Endothelial cell of umbilical vein (primary cell): ENCODE measurements around the gene OAS2. TPM values are rescaled to one million over a fixed set of nuclear protein-coding genes. Genes with fewer than 3 reads are reported as not detected.

ENCODE experiments used
- BruUV-seq: library from RNA; stranded (reverse); fragments of 400-500 nt; replicated peaks from 2 replicates; lab custom pipeline; 2021; lab: Mats Ljungman, UMichigan
- CTCF ChIA-PET: fragments of 300-600, 350-600 bp; sonication (Branson Sonifier 250); formaldehyde crosslinking; loops from one replicate; lab custom pipeline; 2021; ENCODE audit warnings: antibody characterized with exemption, inconsistent platforms; lab: Charles Lee
- POLR2A ChIA-PET: fragments of 300-600, 350-600 bp; sonication (Branson Sonifier 250); formaldehyde crosslinking; loops from one replicate; lab custom pipeline; 2021; ENCODE audit warnings: antibody characterized with exemption, inconsistent platforms; lab: Charles Lee
- DNase-seq: peaks from one replicate; pipeline ENCODE4 v3.0.0-alpha.2; 2011; ENCODE audit warnings: low read depth, low spot score
- FAIRE-seq: peaks from 2 replicates; lab custom pipeline; 2011; peaks lifted over from hg19 to GRCh38; lab: Jason Lieb, UNC
- H2AFZ ChIP-seq: 2 replicates; pipeline ENCODE4 v1.6.0; 2012; ENCODE audit warnings: low read depth, low read length, control low read depth, inconsistent platforms
- H3K27ac ChIP-seq: 2 replicates; pipeline ENCODE4 v1.5.1; 2011; ENCODE audit warnings: low read depth, mild to moderate bottlenecking, control low read depth, low read length, moderate library complexity; ENCODE audit not compliant: insufficient read depth
- H3K27me3 ChIP-seq, 2 experiments: 2 replicates each; pipeline versions ENCODE4 v1.6.0 to v1.6.1; 2011; ENCODE audit warnings: low read length in 2 of 2, mixed read lengths in 1 of 2; ENCODE audit not compliant: control insufficient read depth in 2 of 2, insufficient read depth in 2 of 2
- H3K36me3 ChIP-seq, 2 experiments: 2 replicates in 1 of 2; 3 replicates in 1 of 2; pipeline ENCODE4 v1.5.1; 2011; ENCODE audit warnings: low read length in 2 of 2, mild to moderate bottlenecking in 1 of 2, moderate library complexity in 1 of 2; ENCODE audit not compliant: control insufficient read depth in 2 of 2, insufficient read depth in 2 of 2; ENCODE audit errors: extremely low read depth in 1 of 2
- H3K4me1 ChIP-seq: 3 replicates; pipeline ENCODE4 v1.5.1; 2011; ENCODE audit warnings: mild to moderate bottlenecking, low read length; ENCODE audit not compliant: control insufficient read depth, insufficient read depth; ENCODE audit errors: extremely low read depth
- H3K4me2 ChIP-seq: 2 replicates; pipeline ENCODE4 v1.6.1; 2011; ENCODE audit warnings: low read length, control low read depth, mixed read lengths; ENCODE audit not compliant: insufficient read depth
- H3K4me3 ChIP-seq, 3 experiments: fragments of 200-600 bp in 1 of 3; sonication (generic), shearing (Covaris generic) in 1 of 3; replicated peaks in 1 of 3; 2 replicates each; pipeline ENCODE4 v1.5.1; 2011 to 2016; ENCODE audit warnings: control low read depth in 3 of 3, low read length in 3 of 3, mild to moderate bottlenecking in 2 of 3, inconsistent platforms in 1 of 3, low read depth in 1 of 3, moderate library complexity in 1 of 3; ENCODE audit not compliant: insufficient read depth in 1 of 3
- H3K79me2 ChIP-seq: 2 replicates; pipeline ENCODE4 v1.6.0; 2012; ENCODE audit warnings: low read length, inconsistent platforms; ENCODE audit not compliant: control insufficient read depth, insufficient read depth
- H3K9ac ChIP-seq: replicated peaks from 2 replicates; pipeline ENCODE3; 2011; ENCODE audit warnings: low read length, control low read depth; ENCODE audit not compliant: insufficient read depth; ENCODE audit errors: extremely low read depth
- H3K9me1 ChIP-seq: replicated peaks from 3 replicates; pipeline ENCODE4 v1.6.0; 2011; ENCODE audit warnings: mild to moderate bottlenecking, low read length; ENCODE audit not compliant: control insufficient read depth, insufficient read depth; ENCODE audit errors: extremely low read depth
- H3K9me3 ChIP-seq: replicated peaks from 2 replicates; pipeline ENCODE4 v1.5.1; 2012; ENCODE audit warnings: low read length, inconsistent platforms; ENCODE audit not compliant: control insufficient read depth, insufficient read depth
- H4K20me1 ChIP-seq: replicated peaks from 2 replicates; pipeline ENCODE3; 2011; ENCODE audit warnings: mild to moderate bottlenecking, low read length; ENCODE audit not compliant: control insufficient read depth, insufficient read depth; ENCODE audit errors: extremely low read depth
- EZH2 ChIP-seq: IDR thresholded peaks from 2 replicates; pipeline ENCODE4 v1.6.1; 2012; ENCODE audit warnings: borderline replicate concordance, low read depth, mild to moderate bottlenecking, moderate library complexity, low read length, inconsistent platforms; ENCODE audit not compliant: severe bottlenecking
- FOS ChIP-seq: IDR thresholded peaks from 2 replicates; pipeline ENCODE4 v1.6.1; 2011; ENCODE audit warnings: mild to moderate bottlenecking, low read length, moderate library complexity, borderline replicate concordance; ENCODE audit not compliant: insufficient read depth
- GATA2 ChIP-seq: IDR thresholded peaks from 2 replicates; pipeline ENCODE4 v1.7.0; 2011; ENCODE audit warnings: low read depth, mild to moderate bottlenecking, moderate library complexity, mixed read lengths, low read length; ENCODE audit not compliant: insufficient read length, insufficient read depth
- JUN ChIP-seq: IDR thresholded peaks from 2 replicates; pipeline ENCODE4 v1.6.1; 2011; ENCODE audit warnings: borderline replicate concordance, low read depth; ENCODE audit not compliant: insufficient read length, insufficient read depth
- MYC ChIP-seq: IDR thresholded peaks from one replicate; pipeline ENCODE4 v1.6.1; 2011; ENCODE audit warnings: mild to moderate bottlenecking, low read depth, low read length
- POLR2A ChIP-seq: IDR thresholded peaks from 2 replicates; pipeline ENCODE4 v1.6.1; 2012; ENCODE audit warnings: low read depth, mild to moderate bottlenecking, control low read depth, low read length
- POLR2AphosphoS5 ChIP-seq: IDR thresholded peaks from 2 replicates; pipeline ENCODE4 v1.6.1; 2012; ENCODE audit warnings: low read depth, mild to moderate bottlenecking, control low read depth, low read length, moderate library complexity; ENCODE audit not compliant: insufficient read depth
- dilution Hi-C: fragments of 300-500 bp; cut with MboI; formaldehyde crosslinking; loops from one replicate; pipeline ENCODE4 v1.15.0; 2019; ENCODE audit warnings: low sequenced_read_pairs; ENCODE audit not compliant: extremely low pct_ligation_motif_present
- intact Hi-C: fragments of 100-400 bp; cut with micrococcal nuclease; formaldehyde crosslinking; loops from one replicate; pipeline ENCODE4 v1.10.0; 2022
- polyA plus RNA-seq, 4 experiments: library from polyadenylated mRNA; depleted of rRNA in 3 of 4; stranded (reverse) in 3 of 4; unstranded in 1 of 4; fragments of >200 nt; gene quantifications; 2 replicates each; pipeline versions ENCODE4 v1.2.1 to v1.2.3, GENCODE V29; 2011 to 2012; ENCODE audit warnings: missing spikeins in 1 of 4
- total RNA-seq: library from RNA; stranded (reverse); gene quantifications from 2 replicates; pipeline ENCODE4 v1.2.3, GENCODE V29; 2021
- TF ChIP-seq, protein P1 (sequence below): IDR thresholded peaks from 2 replicates; pipeline ENCODE4 v1.6.1; 2011; ENCODE audit not compliant: insufficient read depth, insufficient read length
- TF ChIP-seq, protein P2 (sequence below), 2 donors: IDR thresholded peaks; 1 replicate in 1 of 2; 2 replicates in 1 of 2; pipeline ENCODE4 v1.5.1; 2011; ENCODE audit warnings: low read length in 2 of 2, mild to moderate bottlenecking in 2 of 2, moderate library complexity in 2 of 2, control low read depth in 1 of 2, inconsistent platforms in 1 of 2, low read depth in 1 of 2; ENCODE audit not compliant: insufficient read depth in 1 of 2; ENCODE audit errors: extremely low read depth in 1 of 2

Gene OAS2
- total and polyA plus RNA-seq, 2 donors (not counting 3 experiments of a cell fraction or from before 2014, with no cell fraction given), result 1.3 to 3.1 TPM

DNA sequence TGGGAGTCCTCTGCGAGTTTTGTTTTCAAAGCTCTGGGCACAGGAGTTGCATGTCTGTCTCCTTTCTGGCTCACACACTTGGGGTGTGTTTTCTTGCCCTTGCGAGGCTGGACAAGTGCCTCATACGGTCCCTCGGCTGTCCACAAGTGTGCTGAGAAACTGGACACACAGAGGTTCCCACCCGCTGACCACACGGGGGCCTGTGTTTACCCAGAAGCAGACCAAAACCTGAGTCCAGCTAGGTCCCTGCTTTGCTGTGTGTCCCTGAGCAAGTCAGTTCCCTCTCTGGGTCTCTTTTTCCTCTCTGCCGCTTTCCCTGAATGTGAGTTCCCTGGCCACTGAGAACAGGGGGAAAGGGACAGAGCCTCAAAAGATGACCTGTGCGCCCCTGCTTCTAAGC lies 678 bp upstream of the OAS2 start:
- H2AFZ ChIP-seq, result peak overlapping the region; percentile 92
- FAIRE-seq (no peak), DNase-seq (no peak)
- no peak overlapping the region for H3K4me3 ChIP-seq
- TF ChIP-seq EZH2 (no peak), FOS (no peak), JUN (no peak)
- no peaks in the 10 kb centered on the region for H3K27me3 ChIP-seq
- no peaks in the 10 kb centered on the region for H3K9me1 ChIP-seq
- peak overlapping the region; percentile 37 for H3K4me2 ChIP-seq
- no peaks in the 10 kb centered on the region for H3K9me3 ChIP-seq
- no peaks in the 10 kb centered on the region for H4K20me1 ChIP-seq
- H3K9ac ChIP-seq, result no peak overlapping the region
- ChIA-PET POLR2A (no interaction called here), CTCF (interaction anchor here (0.9 to 3.2 kb wide), 5 partner anchors 11 to 121 kb away, joined by 3 to 44 read pairs (median 6); partner anchors contain the start of gene OAS3)
- no peaks in the 10 kb centered on the region for H3K36me3 ChIP-seq
- intact Hi-C loops (loop anchor here (1.0 kb wide), 1 partner anchor 77 kb away; no protein-coding TSS in a partner anchor), dilution Hi-C loops (no loop called here)
- H3K4me1 ChIP-seq, result peaks cover 6% of the 10 kb centered on the region
- no peak overlapping the region for H3K27ac ChIP-seq
- no peaks in the 10 kb centered on the region for H3K79me2 ChIP-seq
- no TSS peak for BruUV-seq

DNA sequence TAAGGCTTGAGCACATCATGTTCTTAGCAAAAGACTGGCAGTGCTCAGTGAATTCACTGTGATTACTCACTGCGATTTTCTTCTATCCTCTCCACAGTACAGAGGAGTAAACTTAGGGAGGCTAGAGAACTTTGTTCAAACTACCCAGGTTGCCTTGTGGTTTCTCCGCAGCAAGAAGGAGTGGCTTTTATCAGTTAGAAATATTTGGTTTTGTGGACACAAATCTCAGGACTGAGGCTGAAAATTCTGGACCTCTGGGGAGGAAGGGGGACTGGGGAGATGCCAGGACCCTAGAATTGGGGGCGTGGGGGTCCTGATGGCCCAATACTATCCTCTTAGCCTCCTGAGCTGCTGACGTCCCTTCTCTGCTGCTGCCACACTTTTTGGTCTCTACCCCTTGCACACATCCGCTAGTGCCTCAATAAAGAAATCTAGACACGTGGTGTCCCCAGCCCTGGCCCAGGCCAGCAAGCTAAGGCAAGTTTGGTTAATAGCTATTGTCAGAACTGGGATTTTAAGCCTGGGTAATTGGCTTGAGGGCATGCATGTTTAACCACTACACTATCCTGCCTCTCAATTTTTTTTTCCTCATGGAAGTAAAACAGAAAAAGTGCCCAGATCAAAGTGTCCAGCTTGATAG lies 842 bp downstream of the OAS2 start:
- BruUV-seq, result no TSS peak
- TF ChIP-seq MYC (no peak), POLR2AphosphoS5 (no peak), GATA2 (no peak), POLR2A (no peak), JUN (no peak), FOS (no peak), EZH2 (no peak)
- TF ChIP-seq, protein P1, sequence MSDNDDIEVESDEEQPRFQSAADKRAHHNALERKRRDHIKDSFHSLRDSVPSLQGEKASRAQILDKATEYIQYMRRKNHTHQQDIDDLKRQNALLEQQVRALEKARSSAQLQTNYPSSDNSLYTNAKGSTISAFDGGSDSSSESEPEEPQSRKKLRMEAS, result no peak
- TF ChIP-seq, protein P2, sequence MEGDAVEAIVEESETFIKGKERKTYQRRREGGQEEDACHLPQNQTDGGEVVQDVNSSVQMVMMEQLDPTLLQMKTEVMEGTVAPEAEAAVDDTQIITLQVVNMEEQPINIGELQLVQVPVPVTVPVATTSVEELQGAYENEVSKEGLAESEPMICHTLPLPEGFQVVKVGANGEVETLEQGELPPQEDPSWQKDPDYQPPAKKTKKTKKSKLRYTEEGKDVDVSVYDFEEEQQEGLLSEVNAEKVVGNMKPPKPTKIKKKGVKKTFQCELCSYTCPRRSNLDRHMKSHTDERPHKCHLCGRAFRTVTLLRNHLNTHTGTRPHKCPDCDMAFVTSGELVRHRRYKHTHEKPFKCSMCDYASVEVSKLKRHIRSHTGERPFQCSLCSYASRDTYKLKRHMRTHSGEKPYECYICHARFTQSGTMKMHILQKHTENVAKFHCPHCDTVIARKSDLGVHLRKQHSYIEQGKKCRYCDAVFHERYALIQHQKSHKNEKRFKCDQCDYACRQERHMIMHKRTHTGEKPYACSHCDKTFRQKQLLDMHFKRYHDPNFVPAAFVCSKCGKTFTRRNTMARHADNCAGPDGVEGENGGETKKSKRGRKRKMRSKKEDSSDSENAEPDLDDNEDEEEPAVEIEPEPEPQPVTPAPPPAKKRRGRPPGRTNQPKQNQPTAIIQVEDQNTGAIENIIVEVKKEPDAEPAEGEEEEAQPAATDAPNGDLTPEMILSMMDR (IDR thresholded peaks at IDR 0.05; ENCODE audit: extremely low read depth in 1 of 2, insufficient read depth in 1 of 2, low read depth in 1 of 2, low read length in 2 of 2), result no peak
- Histone ChIP-seq H4K20me1 (no peaks in the 10 kb centered on the region), H3K9ac (no peak overlapping the region), H3K9me1 (no peaks in the 10 kb centered on the region), H3K79me2 (no peaks in the 10 kb centered on the region), H3K9me3 (no peaks in the 10 kb centered on the region), H3K4me2 (peak overlapping the region; percentile 37), H3K27ac (no peak overlapping the region), H3K27me3 (no peaks in the 10 kb centered on the region), H3K4me1 (peaks cover 6% of the 10 kb centered on the region), H3K4me3 (no peak overlapping the region), H2AFZ (peak overlapping the region; percentile 92), H3K36me3 (no peaks in the 10 kb centered on the region)
- ChIA-PET CTCF (interaction anchor here (1.5 to 3.2 kb wide), 4 partner anchors 9 to 119 kb away, joined by 3 to 44 read pairs (median 10); no protein-coding TSS in a partner anchor), POLR2A (no interaction called here)
- FAIRE-seq, result no peak
- intact Hi-C loops, result no loop called here
- dilution Hi-C loops, result no loop called here
- DNase-seq, result no peak
